GM12878 (cell line): ENCODE measurements around the gene NCAPH2. TPM values are rescaled to one million over a fixed set of nuclear protein-coding genes. Genes with fewer than 3 reads are reported as not detected.

Experiments
- ATAC-seq: fragments of 200-7000 bp; cut with Tn5 transposase; 3 replicates; pipeline ENCODE4 v1.9.1; 2020; ENCODE audit warnings: mild to moderate bottlenecking, moderate library complexity
- BruUV-seq: library from RNA; stranded (reverse); fragments of 400-500 nt; replicated peaks from 2 replicates; lab custom pipeline; 2021; lab: Mats Ljungman, UMichigan
- CTCF ChIA-PET: fragments of 300-600 bp; sonication (Branson Sonifier 250); formaldehyde crosslinking; extraction: SDS; loops from one replicate; lab custom pipeline; 2021; ENCODE audit warnings: inconsistent platforms; lab: Yijun Ruan, JAX
- POLR2A ChIA-PET: fragments of 350-600 bp; formaldehyde crosslinking; extraction: SDS; loops from one replicate; lab custom pipeline; 2021; ENCODE audit warnings: inconsistent platforms; lab: Charles Lee
- RAD21 ChIA-PET: fragments of 300-600 bp; sonication (Branson Sonifier 250); formaldehyde crosslinking; loops from one replicate; lab custom pipeline; 2023; ENCODE audit warnings: antibody characterized with exemption; ENCODE audit not compliant: unreplicated experiment; lab: Charles Lee
- SMC1A ChIA-PET: fragments of 300-600 bp; sonication (Branson Sonifier 250); formaldehyde crosslinking; loops from one replicate; lab custom pipeline; 2023; ENCODE audit not compliant: unreplicated experiment, uncharacterized antibody; lab: Charles Lee
- DNase-seq: peaks from one replicate; pipeline ENCODE4 v3.0.0-alpha.2; 2011; ENCODE audit warnings: low read depth, low spot score
- FAIRE-seq: peaks from 3 replicates; lab custom pipeline; 2011; peaks lifted over from hg19 to GRCh38; lab: Jason Lieb, UNC
- H2AFZ ChIP-seq: 2 replicates; pipeline ENCODE4 v1.6.0; 2011; ENCODE audit warnings: low read depth, low read length, control low read depth; ENCODE audit not compliant: control insufficient read depth
- H3K27ac ChIP-seq: 2 replicates; pipeline ENCODE4 v1.5.1; 2011; ENCODE audit warnings: control low read depth; ENCODE audit not compliant: control insufficient read depth, insufficient read depth
- H3K27me3 ChIP-seq, 2 experiments: replicated peaks in 1 of 2; 2 replicates each; pipeline versions ENCODE4 v1.6.0 to v1.6.1; 2011; ENCODE audit warnings: low read length in 1 of 2; ENCODE audit not compliant: control insufficient read depth in 2 of 2, insufficient read depth in 2 of 2
- H3K36me3 ChIP-seq, 2 experiments: 2 replicates each; pipeline ENCODE4 v1.5.1; 2011; ENCODE audit warnings: low read length in 1 of 2; ENCODE audit not compliant: control insufficient read depth in 2 of 2, insufficient read depth in 2 of 2
- H3K4me1 ChIP-seq: 2 replicates; pipeline ENCODE4 v1.6.1; 2011; ENCODE audit warnings: mild to moderate bottlenecking, low read length, moderate library complexity, mixed read lengths; ENCODE audit not compliant: control insufficient read depth, insufficient read depth
- H3K4me2 ChIP-seq: 2 replicates; pipeline ENCODE4 v1.6.0; 2011; ENCODE audit warnings: control low read depth; ENCODE audit not compliant: control insufficient read depth, insufficient read depth
- H3K4me3 ChIP-seq: fragments of 200-600 bp; sonication (generic); 2 replicates; pipeline ENCODE4 v1.5.1; 2016
- H3K79me2 ChIP-seq: 2 replicates; pipeline ENCODE4 v1.6.0; 2011; ENCODE audit warnings: low read length; ENCODE audit not compliant: control insufficient read depth, insufficient read depth
- H3K9ac ChIP-seq: 2 replicates; pipeline ENCODE4 v1.8.0; 2011; ENCODE audit warnings: low read length, control low read depth, mixed read lengths; ENCODE audit not compliant: control insufficient read depth, insufficient read depth
- H3K9me3 ChIP-seq: replicated peaks from 3 replicates; pipeline ENCODE4 v1.5.1; 2011; ENCODE audit warnings: mild to moderate bottlenecking, low read length; ENCODE audit not compliant: control insufficient read depth, insufficient read depth
- H4K20me1 ChIP-seq: 2 replicates; pipeline ENCODE4 v1.6.0; 2011; ENCODE audit not compliant: control insufficient read depth, insufficient read depth
- BHLHE40 ChIP-seq, 2 experiments: fragments of 450-650 bp in 1 of 2; IDR thresholded peaks; 2 replicates each; pipeline ENCODE4 v1.6.1; 2011 to 2017; ENCODE audit warnings: low read depth in 2 of 2, borderline replicate concordance in 1 of 2, improper control_type of control experiment in 1 of 2, low read length in 1 of 2, mild to moderate bottlenecking in 1 of 2
- CHD4 ChIP-seq: fragments of 200-600 bp; sonication (generic); IDR thresholded peaks from 2 replicates; pipeline ENCODE4 v1.6.1; 2016; ENCODE audit warnings: mild to moderate bottlenecking
- RAD21 ChIP-seq: IDR thresholded peaks from 2 replicates; pipeline ENCODE4 v1.6.1; 2011; ENCODE audit warnings: mild to moderate bottlenecking, low read depth, low read length, moderate library complexity; ENCODE audit not compliant: insufficient read depth
- RAD51 ChIP-seq: fragments of 450-650 bp; IDR thresholded peaks from 2 replicates; pipeline ENCODE4 v1.6.1; 2016; ENCODE audit warnings: moderate library complexity, mild to moderate bottlenecking, inconsistent platforms
- RELA ChIP-seq: fragments of 450-650 bp; IDR thresholded peaks from 2 replicates; pipeline ENCODE4 v1.8.0; 2014; ENCODE audit warnings: borderline replicate concordance; ENCODE audit not compliant: partially characterized antibody
- RELB ChIP-seq: fragments of 450-650 bp; IDR thresholded peaks from 2 replicates; pipeline ENCODE4 v1.6.1; 2017; ENCODE audit warnings: low read depth, mild to moderate bottlenecking, moderate library complexity
- USF1 ChIP-seq: IDR thresholded peaks from 2 replicates; pipeline ENCODE4 v1.6.1; 2011; ENCODE audit warnings: borderline replicate concordance, low read depth, mild to moderate bottlenecking, moderate library complexity, mixed read lengths, low read length; ENCODE audit not compliant: insufficient read depth; ENCODE audit errors: extremely low read length
- YY1 ChIP-seq: IDR thresholded peaks from 2 replicates; pipeline ENCODE4 v1.6.1; 2011; ENCODE audit warnings: low read depth, mild to moderate bottlenecking, low read length
- ZBTB11 ChIP-seq: fragments of 450-650 bp; formaldehyde crosslinking; IDR thresholded peaks from 2 replicates; pipeline ENCODE4 v1.5.0; 2022; ENCODE audit warnings: mild to moderate bottlenecking, missing genetic modification characterization
- ZNF274 ChIP-seq: IDR thresholded peaks from one replicate; pipeline ENCODE4 v1.8.0; 2011; ENCODE audit not compliant: insufficient read length, insufficient read depth
- WGBS: methylation state at CpG from one replicate; pipeline ENCODE4 v1.1.6; 2016; ENCODE audit warnings: low lambda C conversion rate; ENCODE audit not compliant: insufficient replicate concordance, insufficient coverage; ENCODE audit errors: missing lambda C conversion rate; 5-methylcytosine and 5-hydroxymethylcytosine counted together
- in situ Hi-C: fragments of 300-500 bp; cut with MboI; formaldehyde crosslinking; loops from 9 replicates; pipeline ENCODE4 v1.14.3; 2018; ENCODE audit warnings: mixed read lengths
- intact Hi-C: fragments of 100-400 bp; cut with micrococcal nuclease; formaldehyde crosslinking; loops from one replicate; pipeline ENCODE4 v1.14.2; 2022; ENCODE audit not compliant: unreplicated experiment
- polyA plus RNA-seq, 11 experiments: library from polyadenylated mRNA; depleted of rRNA in 4 of 11; unstranded in 6 of 11; stranded (reverse) in 5 of 11; fragments of >200 nt; fragmentation: Nextera tagmentation in 4 of 11; fragmentation: Illumina TruSeq in 1 of 11; extraction: Ambion mirVana in 4 of 11; extraction: Trizol in 1 of 11; gene quantifications; 1 replicate in 1 of 11; 2 replicates in 10 of 11; pipeline versions ENCODE4 v1.2.1 to v1.2.3, GENCODE V29; 2011 to 2016; ENCODE audit warnings: inconsistent platforms in 2 of 11, missing spikeins in 2 of 11, low read depth in 1 of 11
- total RNA-seq, 4 experiments: library from RNA; depleted of rRNA in 3 of 4; stranded (reverse); fragments of >200 nt in 3 of 4; fragmentation: Illumina TruSeq in 1 of 4; extraction: Trizol in 1 of 4; gene quantifications; 2 replicates each; pipeline versions ENCODE4 v1.2.1 to v1.2.3, GENCODE V29; 2013 to 2021

The NCAPH2 gene
- total and polyA plus RNA-seq, 10 of the 15 experiments (the other 5 are each of a cell fraction or from before 2014, with no cell fraction given): 5.0 to 110 (median 59.9) TPM

- H3K79me2 ChIP-seq: no peaks in the 10 kb centered on the region
- RAD21 ChIA-PET: no interaction called here
- in situ Hi-C loops: no loop called here
- peak in 1 of 2 experiments; percentile 59; a peak in 1 of 4 replicates for TF ChIP-seq BHLHE40 (IDR thresholded peaks at IDR 0.05; ENCODE audit: borderline replicate concordance in 1 of 2, low read depth in 2 of 2, low read length in 1 of 2)
- peak; percentile 34 for TF ChIP-seq RELA
- peak; percentile 17; the same call in 1 of the 2 replicates for TF ChIP-seq RAD51
- no peak for TF ChIP-seq RAD21
- TF ChIP-seq ZNF274: no peak
- TF ChIP-seq YY1: no peak
- peak; percentile 70 for TF ChIP-seq USF1
- no peak for TF ChIP-seq RELB
- TF ChIP-seq ZBTB11 (CRISPR knock-in tag): no peak
- TF ChIP-seq CHD4: no peak
- TF ChIP-seq, all 136 proteins: peak for 4
- H3K4me2 ChIP-seq: peak overlapping the region; percentile 59
- POLR2A ChIA-PET: no interaction called here
- peak; percentile 51 for ATAC-seq
- H3K36me3 ChIP-seq: no peaks in the 10 kb centered on the region
- SMC1A ChIA-PET: no interaction called here
- H4K20me1 ChIP-seq: no peaks in the 10 kb centered on the region
- WGBS: 69% methylated on average over 29 of the region's 35 CpGs
- no peaks in the 10 kb centered on the region for H3K9me3 ChIP-seq
- H3K4me3 ChIP-seq: peak overlapping the region; percentile 55; the same call in 1 of the 2 replicates
- H2AFZ ChIP-seq: no peak overlapping the region
- BruUV-seq: no TSS peak
- peaks cover 0 to 3% of the 10 kb centered on the region in 2 experiments; a peak in 2 of 4 replicates for H3K27me3 ChIP-seq
- H3K4me1 ChIP-seq: no peaks in the 10 kb centered on the region
- DNase-seq: no peak
- intact Hi-C loops: no loop called here
- CTCF ChIA-PET: no interaction called here
- no peak overlapping the region for H3K9ac ChIP-seq
- H3K27ac ChIP-seq: no peak overlapping the region
- no peak for FAIRE-seq
These were observed 25.6 kb upstream of the NCAPH2 start for GRCh38 chr22:50482107-50483074.
